ENCODE results near the gene RPS6KA4. TPM values are rescaled to one million over a fixed set of nuclear protein-coding genes. Genes with fewer than 3 reads are reported as not detected.

The RPS6KA4 gene
- polyA plus RNA-seq, 1 experiment, result 33.8 TPM

DNA sequence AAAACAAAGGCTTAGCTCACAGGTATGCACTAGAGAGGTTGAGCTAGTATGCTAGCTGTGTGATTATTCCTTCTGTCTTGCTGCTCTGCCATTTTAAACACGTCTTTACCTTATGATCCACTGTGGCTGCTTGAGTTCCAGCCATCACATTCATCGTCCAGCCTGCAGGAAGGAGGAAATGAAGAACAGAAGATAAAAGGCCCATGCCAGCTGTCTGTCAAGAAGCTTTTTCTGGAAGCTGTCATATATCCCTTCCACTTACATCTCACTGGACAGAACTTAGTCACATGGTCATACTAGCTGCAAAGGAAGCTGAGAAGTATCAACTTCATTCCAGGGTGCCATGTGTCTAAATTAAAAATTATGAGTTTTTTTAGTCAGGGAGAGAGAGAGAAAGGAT lies 31.6 kb upstream of the RPS6KA4 start:
- Histone ChIP-seq H3K27me3 (ENCODE audit: control insufficient read depth, insufficient read depth, low read length) (no peaks in the 10 kb centered on the region), H3K36me3 (ENCODE audit: control insufficient read depth, insufficient read depth, low read length) (peaks cover 6% of the 10 kb centered on the region), H3K4me3 (ENCODE audit: low read depth, low read length) (no peak overlapping the region)
- no peak for DNase-seq (ENCODE audit: low read depth)
- TF ChIP-seq, protein P1, sequence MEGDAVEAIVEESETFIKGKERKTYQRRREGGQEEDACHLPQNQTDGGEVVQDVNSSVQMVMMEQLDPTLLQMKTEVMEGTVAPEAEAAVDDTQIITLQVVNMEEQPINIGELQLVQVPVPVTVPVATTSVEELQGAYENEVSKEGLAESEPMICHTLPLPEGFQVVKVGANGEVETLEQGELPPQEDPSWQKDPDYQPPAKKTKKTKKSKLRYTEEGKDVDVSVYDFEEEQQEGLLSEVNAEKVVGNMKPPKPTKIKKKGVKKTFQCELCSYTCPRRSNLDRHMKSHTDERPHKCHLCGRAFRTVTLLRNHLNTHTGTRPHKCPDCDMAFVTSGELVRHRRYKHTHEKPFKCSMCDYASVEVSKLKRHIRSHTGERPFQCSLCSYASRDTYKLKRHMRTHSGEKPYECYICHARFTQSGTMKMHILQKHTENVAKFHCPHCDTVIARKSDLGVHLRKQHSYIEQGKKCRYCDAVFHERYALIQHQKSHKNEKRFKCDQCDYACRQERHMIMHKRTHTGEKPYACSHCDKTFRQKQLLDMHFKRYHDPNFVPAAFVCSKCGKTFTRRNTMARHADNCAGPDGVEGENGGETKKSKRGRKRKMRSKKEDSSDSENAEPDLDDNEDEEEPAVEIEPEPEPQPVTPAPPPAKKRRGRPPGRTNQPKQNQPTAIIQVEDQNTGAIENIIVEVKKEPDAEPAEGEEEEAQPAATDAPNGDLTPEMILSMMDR (IDR thresholded peaks at IDR 0.05; ENCODE audit: insufficient read depth, low read depth, low read length), result no peak
- ChIA-PET POLR2A (no interaction called here), CTCF (interaction anchor here (0.8 to 0.9 kb wide), 2 partner anchors 14 to 23 kb away, joined by 3 read pairs; no protein-coding TSS in a partner anchor)

DNA sequence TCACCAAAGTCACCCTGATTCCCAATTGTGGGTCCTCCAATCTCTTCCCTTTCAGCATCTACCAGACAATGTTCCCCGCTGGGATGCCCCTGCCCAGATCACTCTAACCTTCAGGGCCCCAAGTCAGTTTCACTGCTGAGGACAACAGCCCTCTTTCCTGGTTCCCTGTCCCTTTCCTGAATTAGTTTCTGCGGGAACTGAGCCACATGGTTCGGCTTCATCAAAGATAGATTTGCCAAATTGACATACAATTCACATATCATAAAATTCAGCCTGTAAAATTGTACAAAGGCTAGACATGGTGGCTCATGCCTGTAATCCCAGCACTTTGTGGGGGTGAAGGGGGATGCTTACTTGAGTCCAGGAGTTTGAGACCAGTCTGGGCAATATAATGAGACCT lies 31.0 kb upstream of the RPS6KA4 start:
- Histone ChIP-seq H3K36me3 (ENCODE audit: control insufficient read depth, insufficient read depth, low read length) (peaks cover 2% of the 10 kb centered on the region; the same call in 1 of the 2 replicates), H3K4me3 (ENCODE audit: low read depth, low read length) (no peak overlapping the region), H3K27me3 (ENCODE audit: control insufficient read depth, insufficient read depth, low read length) (no peaks in the 10 kb centered on the region)
- TF ChIP-seq, protein P1 (IDR thresholded peaks at IDR 0.05; ENCODE audit: insufficient read depth, low read depth, low read length), result no peak
- POLR2A ChIA-PET, result no interaction called here
- no peak for DNase-seq (ENCODE audit: low read depth)
- CTCF ChIA-PET, result no interaction called here

DNA sequence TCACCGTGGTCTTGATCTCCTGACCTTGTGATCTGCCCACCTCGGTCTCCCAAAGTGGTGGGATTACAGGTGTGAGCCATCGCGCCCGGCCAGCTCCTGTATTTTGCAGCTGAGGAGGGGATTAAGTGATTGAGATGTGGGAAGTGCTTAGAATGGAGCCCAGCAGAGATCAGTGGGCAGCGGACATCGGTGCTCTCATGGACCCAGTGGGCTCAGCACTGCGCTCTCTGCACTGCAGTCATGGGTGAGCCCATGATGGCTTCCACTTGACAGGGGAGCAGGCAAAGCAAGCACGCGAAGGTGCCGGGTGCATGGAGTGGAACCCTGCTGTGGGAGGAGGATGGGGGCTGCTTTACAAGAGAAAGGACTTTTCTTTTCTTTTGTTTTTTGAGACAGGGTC lies 28.1 kb upstream of the RPS6KA4 start:
- no peak overlapping the region for H3K4me3 ChIP-seq (ENCODE audit: low read depth, low read length)
- no peaks in the 10 kb centered on the region for H3K27me3 ChIP-seq (ENCODE audit: control insufficient read depth, insufficient read depth, low read length)
- H3K36me3 ChIP-seq (ENCODE audit: control insufficient read depth, insufficient read depth, low read length), result no peaks in the 10 kb centered on the region
- POLR2A ChIA-PET, result no interaction called here
- no peak for DNase-seq (ENCODE audit: low read depth)
- CTCF ChIA-PET, result interaction anchor here (0.8 to 3.1 kb wide), 12 partner anchors 8 to 126 kb away, joined by 3 to 28 read pairs (median 5); partner anchors contain the start of genes CCDC88B and PLCB3
- TF ChIP-seq, protein P1 (IDR thresholded peaks at IDR 0.05; ENCODE audit: insufficient read depth, low read depth, low read length), result no peak

DNA sequence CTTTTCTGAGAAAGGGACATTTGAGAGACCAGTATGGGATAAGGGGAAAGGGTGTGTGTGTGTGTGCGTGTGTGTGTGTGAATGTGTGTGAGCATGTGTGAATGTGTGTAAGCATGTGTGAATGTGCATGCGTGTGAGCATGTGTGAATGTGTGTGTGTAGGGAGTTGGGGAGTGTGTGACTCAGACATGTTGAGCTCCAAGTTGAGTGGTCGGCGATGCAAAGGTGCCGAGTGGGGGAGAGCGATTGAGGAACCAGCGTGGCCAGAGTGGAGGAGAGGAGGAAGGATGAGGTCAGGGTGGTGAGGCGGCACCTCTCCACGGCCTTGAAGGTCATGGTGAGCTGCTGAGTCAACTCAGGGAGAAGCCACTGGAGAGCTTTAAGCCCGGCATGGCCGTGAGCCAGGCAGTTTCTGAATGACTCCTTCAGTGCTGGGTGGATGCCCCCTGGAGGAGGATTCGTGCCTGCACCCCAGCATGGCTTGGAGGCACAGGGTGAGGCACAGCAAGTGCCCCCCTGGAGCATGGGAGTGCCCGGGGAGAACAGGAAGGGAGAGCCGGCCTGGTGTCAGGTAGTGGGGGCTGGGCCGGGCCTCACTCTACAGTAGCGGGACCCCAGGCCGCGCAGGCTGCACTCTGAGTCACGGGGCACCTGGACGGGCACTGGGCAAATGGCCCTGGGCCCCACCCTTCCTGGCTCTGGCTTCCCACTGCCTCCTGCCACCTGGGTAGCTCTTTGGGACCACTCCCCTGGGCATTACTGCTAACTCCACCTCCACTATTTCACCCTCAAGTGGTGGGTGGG lies 27.2 kb upstream of the RPS6KA4 start:
- Histone ChIP-seq H3K27me3 (ENCODE audit: control insufficient read depth, insufficient read depth, low read length) (no peaks in the 10 kb centered on the region), H3K4me3 (ENCODE audit: low read depth, low read length) (no peak overlapping the region), H3K36me3 (ENCODE audit: control insufficient read depth, insufficient read depth, low read length) (no peaks in the 10 kb centered on the region)
- POLR2A ChIA-PET, result interaction anchor here (0.5 kb wide), 1 partner anchor 79 kb away, joined by 14 read pairs; no protein-coding TSS in a partner anchor
- TF ChIP-seq, protein P1 (IDR thresholded peaks at IDR 0.05; ENCODE audit: insufficient read depth, low read depth, low read length), result peak; percentile 81
- no peak for DNase-seq (ENCODE audit: low read depth)
- CTCF ChIA-PET, result interaction anchor here (0.8 to 3.1 kb wide), 16 partner anchors 9 to 127 kb away, joined by 3 to 28 read pairs (median 5); partner anchors contain the start of genes CCDC88B, GPR137, PLCB3 and PRDX5

DNA sequence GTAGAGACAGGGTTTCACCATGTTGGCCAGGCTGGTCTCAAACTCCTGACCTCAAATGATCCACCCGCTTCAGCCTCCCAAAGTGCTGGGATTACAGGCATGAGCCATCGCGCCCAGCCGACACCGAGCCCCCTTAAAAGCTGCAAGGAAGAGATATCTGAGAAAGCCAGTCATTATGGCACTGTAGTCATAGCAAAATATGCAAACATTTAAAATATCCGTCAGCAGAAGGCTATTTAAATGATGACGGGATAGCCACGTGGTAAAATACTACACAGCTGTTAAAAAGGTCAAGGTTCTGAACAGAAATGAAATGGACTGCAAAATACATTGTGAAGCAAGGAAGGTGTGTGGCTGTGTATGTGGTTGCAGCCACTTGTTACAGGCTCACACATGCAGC lies 25.4 kb upstream of the RPS6KA4 start:
- ChIA-PET CTCF (interaction anchor here (1.1 to 2.6 kb wide), 3 partner anchors 8 to 22 kb away, joined by 3 to 28 read pairs (median 5); partner anchors contain the start of gene CCDC88B), POLR2A (no interaction called here)
- H3K36me3 ChIP-seq (ENCODE audit: control insufficient read depth, insufficient read depth, low read length), result no peaks in the 10 kb centered on the region
- no peak overlapping the region for H3K4me3 ChIP-seq (ENCODE audit: low read depth, low read length)
- DNase-seq (ENCODE audit: low read depth), result no peak
- TF ChIP-seq, protein P1 (IDR thresholded peaks at IDR 0.05; ENCODE audit: insufficient read depth, low read depth, low read length), result no peak
- no peaks in the 10 kb centered on the region for H3K27me3 ChIP-seq (ENCODE audit: control insufficient read depth, insufficient read depth, low read length)
